Mammary epithelial cell (primary cell): ENCODE data around the gene GPR31.
"Not testable (repeated sequence)": the region's sequence is repeated elsewhere in the genome, so short reads cannot be mapped to it uniquely, and the experiment has no call there.

Experiments used
- CTCF ChIP-seq, 2 donors: IDR thresholded peaks in 1 of 2; conservative IDR thresholded peaks in 1 of 2; 2 replicates each; pipeline ENCODE4 v1.5.1; 2011 to 2012; ENCODE audit warnings: inconsistent platforms in 2 of 2, low read length in 2 of 2, mild to moderate bottlenecking in 2 of 2, control low read depth in 1 of 2, low read depth in 1 of 2; ENCODE audit not compliant: insufficient read depth in 1 of 2; ENCODE audit errors: extremely low read depth in 1 of 2
- EZH2 ChIP-seq: IDR thresholded peaks from 2 replicates; pipeline ENCODE4 v1.6.1; 2012; ENCODE audit warnings: low read length, inconsistent platforms, borderline replicate concordance

DNA sequence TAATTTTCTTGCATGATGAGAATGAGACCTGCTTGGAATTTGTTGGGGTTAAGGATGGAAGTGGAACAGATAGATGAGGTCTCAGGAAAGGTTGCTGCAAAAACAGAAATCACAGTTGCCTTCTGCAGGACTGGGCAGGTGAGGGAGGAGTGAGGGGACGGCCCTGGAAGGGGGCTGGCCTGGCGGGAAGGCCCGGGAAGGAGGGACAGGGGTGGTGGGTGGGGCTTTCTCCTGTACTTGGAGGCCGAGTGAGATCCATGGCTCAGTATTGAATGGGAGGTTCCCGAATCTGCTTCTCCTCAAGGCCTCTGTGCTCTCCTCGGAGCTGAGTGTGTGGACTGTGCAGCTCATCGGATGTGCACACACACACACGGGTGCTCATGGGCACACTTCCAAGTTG lies 44.8 kb upstream of the GPR31 start:
- not testable (repeated sequence) for TF ChIP-seq CTCF (conservative IDR thresholded peaks at IDR 0.05 in 1 of 2, IDR thresholded peaks at IDR 0.05 in 1 of 2; ENCODE audit: extremely low read depth in 1 of 2, insufficient read depth in 1 of 2, low read depth in 1 of 2, low read length in 2 of 2); EZH2
